Endothelial cell of umbilical vein (primary cell): Measurements from ENCODE around the gene SPATA32. TPM values are rescaled to one million over a fixed set of nuclear protein-coding genes. Genes with fewer than 3 reads are reported as not detected.

Source experiments
- BruUV-seq: library from RNA; stranded (reverse); fragments of 400-500 nt; replicated peaks from 2 replicates; lab custom pipeline; 2021; lab: Mats Ljungman, UMichigan
- CTCF ChIA-PET: fragments of 300-600, 350-600 bp; sonication (Branson Sonifier 250); formaldehyde crosslinking; loops from one replicate; lab custom pipeline; 2021; ENCODE audit warnings: antibody characterized with exemption, inconsistent platforms; lab: Charles Lee
- POLR2A ChIA-PET: fragments of 300-600, 350-600 bp; sonication (Branson Sonifier 250); formaldehyde crosslinking; loops from one replicate; lab custom pipeline; 2021; ENCODE audit warnings: antibody characterized with exemption, inconsistent platforms; lab: Charles Lee
- DNase-seq: peaks from one replicate; pipeline ENCODE4 v3.0.0-alpha.2; 2011; ENCODE audit warnings: low read depth, low spot score
- FAIRE-seq: peaks from 2 replicates; lab custom pipeline; 2011; peaks lifted over from hg19 to GRCh38; lab: Jason Lieb, UNC
- H2AFZ ChIP-seq: 2 replicates; pipeline ENCODE4 v1.6.0; 2012; ENCODE audit warnings: low read depth, low read length, control low read depth, inconsistent platforms
- H3K27ac ChIP-seq: 2 replicates; pipeline ENCODE4 v1.5.1; 2011; ENCODE audit warnings: low read depth, mild to moderate bottlenecking, control low read depth, low read length, moderate library complexity; ENCODE audit not compliant: insufficient read depth
- H3K27me3 ChIP-seq, 2 experiments: 2 replicates each; pipeline versions ENCODE4 v1.6.0 to v1.6.1; 2011; ENCODE audit warnings: low read length in 2 of 2, mixed read lengths in 1 of 2; ENCODE audit not compliant: control insufficient read depth in 2 of 2, insufficient read depth in 2 of 2
- H3K36me3 ChIP-seq, 2 experiments: 2 replicates in 1 of 2; 3 replicates in 1 of 2; pipeline ENCODE4 v1.5.1; 2011; ENCODE audit warnings: low read length in 2 of 2, mild to moderate bottlenecking in 1 of 2, moderate library complexity in 1 of 2; ENCODE audit not compliant: control insufficient read depth in 2 of 2, insufficient read depth in 2 of 2; ENCODE audit errors: extremely low read depth in 1 of 2
- H3K4me1 ChIP-seq: 3 replicates; pipeline ENCODE4 v1.5.1; 2011; ENCODE audit warnings: mild to moderate bottlenecking, low read length; ENCODE audit not compliant: control insufficient read depth, insufficient read depth; ENCODE audit errors: extremely low read depth
- H3K4me2 ChIP-seq: 2 replicates; pipeline ENCODE4 v1.6.1; 2011; ENCODE audit warnings: low read length, control low read depth, mixed read lengths; ENCODE audit not compliant: insufficient read depth
- H3K4me3 ChIP-seq, 3 experiments: fragments of 200-600 bp in 1 of 3; sonication (generic), shearing (Covaris generic) in 1 of 3; replicated peaks in 1 of 3; 2 replicates each; pipeline ENCODE4 v1.5.1; 2011 to 2016; ENCODE audit warnings: control low read depth in 3 of 3, low read length in 3 of 3, mild to moderate bottlenecking in 2 of 3, inconsistent platforms in 1 of 3, low read depth in 1 of 3, moderate library complexity in 1 of 3; ENCODE audit not compliant: insufficient read depth in 1 of 3
- H3K79me2 ChIP-seq: 2 replicates; pipeline ENCODE4 v1.6.0; 2012; ENCODE audit warnings: low read length, inconsistent platforms; ENCODE audit not compliant: control insufficient read depth, insufficient read depth
- H3K9ac ChIP-seq: replicated peaks from 2 replicates; pipeline ENCODE3; 2011; ENCODE audit warnings: low read length, control low read depth; ENCODE audit not compliant: insufficient read depth; ENCODE audit errors: extremely low read depth
- H3K9me1 ChIP-seq: replicated peaks from 3 replicates; pipeline ENCODE4 v1.6.0; 2011; ENCODE audit warnings: mild to moderate bottlenecking, low read length; ENCODE audit not compliant: control insufficient read depth, insufficient read depth; ENCODE audit errors: extremely low read depth
- H3K9me3 ChIP-seq: replicated peaks from 2 replicates; pipeline ENCODE4 v1.5.1; 2012; ENCODE audit warnings: low read length, inconsistent platforms; ENCODE audit not compliant: control insufficient read depth, insufficient read depth
- H4K20me1 ChIP-seq: replicated peaks from 2 replicates; pipeline ENCODE3; 2011; ENCODE audit warnings: mild to moderate bottlenecking, low read length; ENCODE audit not compliant: control insufficient read depth, insufficient read depth; ENCODE audit errors: extremely low read depth
- CTCF ChIP-seq, 2 donors: IDR thresholded peaks; 1 replicate in 1 of 2; 2 replicates in 1 of 2; pipeline ENCODE4 v1.5.1; 2011; ENCODE audit warnings: low read length in 2 of 2, mild to moderate bottlenecking in 2 of 2, moderate library complexity in 2 of 2, control low read depth in 1 of 2, inconsistent platforms in 1 of 2, low read depth in 1 of 2; ENCODE audit not compliant: insufficient read depth in 1 of 2; ENCODE audit errors: extremely low read depth in 1 of 2
- EZH2 ChIP-seq: IDR thresholded peaks from 2 replicates; pipeline ENCODE4 v1.6.1; 2012; ENCODE audit warnings: borderline replicate concordance, low read depth, mild to moderate bottlenecking, moderate library complexity, low read length, inconsistent platforms; ENCODE audit not compliant: severe bottlenecking
- FOS ChIP-seq: IDR thresholded peaks from 2 replicates; pipeline ENCODE4 v1.6.1; 2011; ENCODE audit warnings: mild to moderate bottlenecking, low read length, moderate library complexity, borderline replicate concordance; ENCODE audit not compliant: insufficient read depth
- GATA2 ChIP-seq: IDR thresholded peaks from 2 replicates; pipeline ENCODE4 v1.7.0; 2011; ENCODE audit warnings: low read depth, mild to moderate bottlenecking, moderate library complexity, mixed read lengths, low read length; ENCODE audit not compliant: insufficient read length, insufficient read depth
- JUN ChIP-seq: IDR thresholded peaks from 2 replicates; pipeline ENCODE4 v1.6.1; 2011; ENCODE audit warnings: borderline replicate concordance, low read depth; ENCODE audit not compliant: insufficient read length, insufficient read depth
- MYC ChIP-seq: IDR thresholded peaks from one replicate; pipeline ENCODE4 v1.6.1; 2011; ENCODE audit warnings: mild to moderate bottlenecking, low read depth, low read length
- POLR2A ChIP-seq: IDR thresholded peaks from 2 replicates; pipeline ENCODE4 v1.6.1; 2012; ENCODE audit warnings: low read depth, mild to moderate bottlenecking, control low read depth, low read length
- POLR2AphosphoS5 ChIP-seq: IDR thresholded peaks from 2 replicates; pipeline ENCODE4 v1.6.1; 2012; ENCODE audit warnings: low read depth, mild to moderate bottlenecking, control low read depth, low read length, moderate library complexity; ENCODE audit not compliant: insufficient read depth
- dilution Hi-C: fragments of 300-500 bp; cut with MboI; formaldehyde crosslinking; loops from one replicate; pipeline ENCODE4 v1.15.0; 2019; ENCODE audit warnings: low sequenced_read_pairs; ENCODE audit not compliant: extremely low pct_ligation_motif_present
- intact Hi-C: fragments of 100-400 bp; cut with micrococcal nuclease; formaldehyde crosslinking; loops from one replicate; pipeline ENCODE4 v1.10.0; 2022
- polyA plus RNA-seq, 4 experiments: library from polyadenylated mRNA; depleted of rRNA in 3 of 4; stranded (reverse) in 3 of 4; unstranded in 1 of 4; fragments of >200 nt; gene quantifications; 2 replicates each; pipeline versions ENCODE4 v1.2.1 to v1.2.3, GENCODE V29; 2011 to 2012; ENCODE audit warnings: missing spikeins in 1 of 4
- total RNA-seq: library from RNA; stranded (reverse); gene quantifications from 2 replicates; pipeline ENCODE4 v1.2.3, GENCODE V29; 2021
- TF ChIP-seq, protein P1 (sequence below): IDR thresholded peaks from 2 replicates; pipeline ENCODE4 v1.6.1; 2011; ENCODE audit not compliant: insufficient read depth, insufficient read length

The SPATA32 gene
- total and polyA plus RNA-seq, 2 donors (not counting 3 experiments of a cell fraction or from before 2014, with no cell fraction given) = not detected

DNA sequence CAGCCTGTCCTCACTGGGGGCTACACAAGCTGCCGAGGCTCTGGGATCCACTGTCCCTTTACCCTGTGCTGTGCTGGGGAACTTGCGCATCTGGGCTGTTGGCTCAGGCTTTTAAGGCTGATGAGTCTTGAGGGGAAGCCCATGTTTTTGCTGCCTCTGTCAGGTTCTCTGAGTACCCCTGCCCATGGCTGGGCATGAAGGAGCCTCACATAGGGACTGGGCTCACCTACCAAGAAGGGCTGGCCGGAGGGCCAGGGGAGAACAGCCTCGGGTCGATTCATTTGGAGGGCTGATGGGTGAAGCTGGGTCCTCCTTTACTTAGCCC is 25.6 kb downstream of the SPATA32 start:
- Histone ChIP-seq H3K4me2 (no peak overlapping the region), H3K36me3 (no peaks in the 10 kb centered on the region), H3K4me3 (no peak overlapping the region), H3K9me3 (no peaks in the 10 kb centered on the region), H3K79me2 (no peaks in the 10 kb centered on the region), H3K27ac (no peak overlapping the region), H3K9ac (no peak overlapping the region), H4K20me1 (no peaks in the 10 kb centered on the region), H2AFZ (no peak overlapping the region), H3K27me3 (peaks cover 9 to 11% of the 10 kb centered on the region in 2 experiments), H3K9me1 (no peaks in the 10 kb centered on the region), H3K4me1 (no peaks in the 10 kb centered on the region)
- dilution Hi-C loops (no loop called here), intact Hi-C loops (no loop called here)
- CTCF ChIA-PET = interaction anchor here (0.9 to 3.5 kb wide), 16 partner anchors 9 to 595 kb away, joined by 3 to 73 read pairs (median 10); partner anchors contain the start of gene ACBD4
- no peak for DNase-seq
- TF ChIP-seq GATA2 (no peak), FOS (no peak), POLR2AphosphoS5 (no peak), MYC (no peak), EZH2 (no peak), CTCF (IDR thresholded peaks at IDR 0.05; ENCODE audit: extremely low read depth in 1 of 2, insufficient read depth in 1 of 2, low read depth in 1 of 2, low read length in 2 of 2) (no peak), JUN (no peak), POLR2A (no peak)
- TF ChIP-seq, protein P1, sequence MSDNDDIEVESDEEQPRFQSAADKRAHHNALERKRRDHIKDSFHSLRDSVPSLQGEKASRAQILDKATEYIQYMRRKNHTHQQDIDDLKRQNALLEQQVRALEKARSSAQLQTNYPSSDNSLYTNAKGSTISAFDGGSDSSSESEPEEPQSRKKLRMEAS = no peak
- FAIRE-seq = no peak
- no TSS peak for BruUV-seq
- POLR2A ChIA-PET = no interaction called here
